ENCODE measurements around the gene FRMD4A.
A peak's percentile ranks its signal among the peaks of the same experiment; 100 is the strongest.

The FRMD4A gene

DNA sequence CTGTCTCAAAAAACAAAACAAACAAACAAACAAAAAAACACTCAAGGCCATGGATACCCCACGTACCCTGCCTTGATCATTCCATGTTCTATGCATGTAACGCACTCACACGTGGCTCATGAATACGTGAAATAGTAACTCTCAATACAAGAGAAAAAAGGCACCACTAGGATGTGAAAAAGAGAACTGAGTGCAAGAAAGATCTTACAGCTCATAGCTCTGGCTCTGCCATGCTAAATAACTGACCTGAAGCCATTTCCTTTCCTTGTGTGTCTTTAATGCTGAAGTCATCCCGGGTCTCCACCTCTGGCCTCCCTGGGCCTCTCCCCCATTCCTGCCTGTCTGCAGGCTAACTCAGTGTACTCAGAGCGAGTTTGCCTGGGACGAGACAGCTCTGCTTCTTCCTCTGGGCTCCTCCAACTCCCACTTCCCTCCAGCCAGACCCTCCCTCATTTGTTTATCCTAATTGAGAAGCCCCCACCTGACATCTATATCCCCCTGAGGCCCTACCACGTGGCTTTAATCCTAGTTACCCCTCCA is 626.7 kb downstream of the FRMD4A start:
- Mint-ChIP-seq H3K27ac (peak overlapping the region; percentile 32 to 98 (median 59)), H3K27me3 (ENCODE audit: low read depth) (no peaks in the 10 kb centered on the region), H3K9me3 (no peaks in the 10 kb centered on the region), H3K4me1 (peaks cover 81% of the 10 kb centered on the region), H3K36me3 (ENCODE audit: low read depth) (peaks cover 50% of the 10 kb centered on the region), H3K4me3 (peak overlapping the region; percentile 58 to 92 (median 68))
- TF ChIP-seq, protein P1, sequence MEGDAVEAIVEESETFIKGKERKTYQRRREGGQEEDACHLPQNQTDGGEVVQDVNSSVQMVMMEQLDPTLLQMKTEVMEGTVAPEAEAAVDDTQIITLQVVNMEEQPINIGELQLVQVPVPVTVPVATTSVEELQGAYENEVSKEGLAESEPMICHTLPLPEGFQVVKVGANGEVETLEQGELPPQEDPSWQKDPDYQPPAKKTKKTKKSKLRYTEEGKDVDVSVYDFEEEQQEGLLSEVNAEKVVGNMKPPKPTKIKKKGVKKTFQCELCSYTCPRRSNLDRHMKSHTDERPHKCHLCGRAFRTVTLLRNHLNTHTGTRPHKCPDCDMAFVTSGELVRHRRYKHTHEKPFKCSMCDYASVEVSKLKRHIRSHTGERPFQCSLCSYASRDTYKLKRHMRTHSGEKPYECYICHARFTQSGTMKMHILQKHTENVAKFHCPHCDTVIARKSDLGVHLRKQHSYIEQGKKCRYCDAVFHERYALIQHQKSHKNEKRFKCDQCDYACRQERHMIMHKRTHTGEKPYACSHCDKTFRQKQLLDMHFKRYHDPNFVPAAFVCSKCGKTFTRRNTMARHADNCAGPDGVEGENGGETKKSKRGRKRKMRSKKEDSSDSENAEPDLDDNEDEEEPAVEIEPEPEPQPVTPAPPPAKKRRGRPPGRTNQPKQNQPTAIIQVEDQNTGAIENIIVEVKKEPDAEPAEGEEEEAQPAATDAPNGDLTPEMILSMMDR (IDR thresholded peaks at IDR 0.05; ENCODE audit: unreplicated experiment in 3 of 3), result no peak

DNA sequence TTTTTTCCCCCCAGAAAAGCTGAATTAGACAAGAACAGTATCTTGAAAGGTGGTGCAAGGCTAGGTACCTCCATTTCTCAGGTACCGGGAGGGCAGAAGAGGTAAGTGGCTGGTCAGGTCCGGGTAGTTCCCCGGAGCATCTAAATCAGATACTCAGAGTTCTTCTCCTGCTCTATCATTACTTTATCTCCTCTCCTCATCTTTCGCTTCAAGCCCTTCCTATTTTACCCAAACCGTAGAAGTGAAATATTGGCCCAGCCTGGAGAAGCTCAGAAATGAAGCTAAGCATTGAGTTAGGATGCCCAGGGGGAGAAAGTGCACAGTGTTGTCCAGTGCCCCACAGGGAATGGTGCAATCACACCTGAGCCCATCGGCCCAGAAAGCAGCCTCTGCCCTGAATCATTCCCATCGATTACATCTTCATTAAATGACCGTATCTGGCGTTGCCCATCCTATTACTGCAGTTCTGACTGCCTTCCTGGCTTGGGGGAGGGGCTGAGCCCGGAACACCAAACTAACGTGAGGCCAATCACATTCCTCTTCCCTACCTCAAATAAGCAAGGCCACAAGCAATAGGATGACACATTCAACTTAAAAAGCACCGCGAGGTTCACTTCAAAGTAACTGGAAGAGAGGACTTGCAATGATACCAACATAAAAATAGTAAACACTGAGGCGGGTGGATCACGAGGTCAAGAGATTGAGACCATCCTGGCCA is 627.5 kb downstream of the FRMD4A start:
- Mint-ChIP-seq H3K36me3 (ENCODE audit: low read depth) (peaks cover 52% of the 10 kb centered on the region), H3K27ac (peak overlapping the region; percentile 17 to 45 (median 34)), H3K4me3 (peak overlapping the region; percentile 55 to 92 (median 62)), H3K4me1 (peaks cover 73% of the 10 kb centered on the region), H3K9me3 (no peaks in the 10 kb centered on the region), H3K27me3 (ENCODE audit: low read depth) (no peaks in the 10 kb centered on the region)
- TF ChIP-seq, protein P1 (IDR thresholded peaks at IDR 0.05; ENCODE audit: unreplicated experiment in 3 of 3), result no peak

DNA sequence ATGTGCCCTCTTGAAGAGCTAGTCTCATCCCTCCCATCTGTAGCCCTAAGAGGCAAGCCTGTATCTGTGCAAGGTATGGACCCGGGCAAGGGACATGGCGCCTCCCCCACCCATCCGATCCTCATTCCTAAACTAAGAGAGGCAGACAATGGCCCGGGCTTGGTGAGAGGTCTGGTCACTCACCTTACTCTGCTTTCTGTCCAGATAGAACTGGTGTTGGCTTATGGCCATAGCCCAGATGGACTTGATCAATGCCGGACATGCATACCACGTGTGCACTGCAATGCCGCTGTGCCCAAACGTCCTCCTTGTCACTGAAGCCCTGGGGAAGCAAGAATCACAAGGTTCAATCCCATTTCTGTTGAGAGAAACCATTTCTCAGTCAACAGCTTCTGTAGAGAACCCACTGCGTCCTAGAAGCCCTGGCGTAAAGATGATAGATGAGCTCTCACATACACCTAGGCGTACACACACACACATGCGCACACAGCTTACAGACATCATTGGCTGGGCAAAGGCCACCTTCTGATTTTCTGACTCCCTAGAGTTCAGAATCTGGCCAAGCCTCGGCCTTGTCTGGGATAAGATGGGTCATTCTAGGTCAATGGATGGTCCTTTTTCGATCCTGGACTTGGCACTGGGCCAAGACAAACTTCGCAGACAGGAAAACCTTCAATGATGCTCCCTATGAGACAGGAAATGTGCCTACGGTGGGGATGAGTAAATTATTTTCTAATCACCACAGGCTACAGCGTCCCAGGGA is 629.4 kb downstream of the FRMD4A start:
- H3K27me3 Mint-ChIP-seq (ENCODE audit: low read depth), result no peaks in the 10 kb centered on the region
- H3K4me1 Mint-ChIP-seq, result peaks cover 54% of the 10 kb centered on the region
- H3K9me3 Mint-ChIP-seq, result no peaks in the 10 kb centered on the region
- H3K27ac Mint-ChIP-seq, result peak overlapping the region; percentile 25 to 67 (median 58)
- no peak overlapping the region for H3K4me3 Mint-ChIP-seq
- TF ChIP-seq, protein P1 (IDR thresholded peaks at IDR 0.05; ENCODE audit: unreplicated experiment in 3 of 3), result no peak
- H3K36me3 Mint-ChIP-seq (ENCODE audit: low read depth), result peaks cover 71% of the 10 kb centered on the region

DNA sequence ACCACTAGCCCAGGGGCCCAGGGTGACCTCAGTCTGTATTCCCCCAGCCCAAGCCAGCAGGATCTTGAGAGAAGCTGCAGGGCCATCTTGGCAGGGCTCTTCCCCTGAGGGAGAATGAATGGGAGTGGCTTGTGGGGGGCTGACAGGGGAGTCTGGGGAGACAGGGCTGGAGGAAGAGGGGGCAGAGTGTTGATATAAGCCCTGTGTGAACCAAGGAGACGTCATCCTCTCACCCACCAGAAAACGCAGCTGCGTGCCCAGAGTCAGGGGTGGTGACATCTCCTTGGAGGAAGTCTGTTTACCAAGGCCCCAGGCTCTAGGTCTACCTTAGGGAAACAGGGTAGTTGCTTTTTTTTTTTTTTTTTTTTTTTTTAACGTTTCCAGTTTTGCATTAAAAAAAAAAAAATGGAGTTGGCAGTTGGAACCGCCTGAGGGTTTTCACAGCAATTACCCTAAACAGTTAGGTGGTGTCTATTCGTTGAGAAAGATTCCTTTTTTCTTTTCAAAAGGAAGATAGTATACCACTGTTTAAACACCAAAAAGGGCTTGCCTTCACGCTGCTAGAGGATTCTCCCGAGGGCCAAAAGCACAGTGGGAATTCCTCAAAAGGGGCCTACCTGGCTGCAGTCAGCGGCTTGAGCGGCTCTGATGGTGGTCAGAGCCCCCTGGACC is 630.1 kb downstream of the FRMD4A start:
- peaks cover 47% of the 10 kb centered on the region for H3K4me1 Mint-ChIP-seq
- no peaks in the 10 kb centered on the region for H3K9me3 Mint-ChIP-seq
- no peak overlapping the region for H3K4me3 Mint-ChIP-seq
- no peak overlapping the region for H3K27ac Mint-ChIP-seq
- H3K27me3 Mint-ChIP-seq (ENCODE audit: low read depth), result no peaks in the 10 kb centered on the region
- peaks cover 78% of the 10 kb centered on the region for H3K36me3 Mint-ChIP-seq (ENCODE audit: low read depth)
- TF ChIP-seq, protein P1 (IDR thresholded peaks at IDR 0.05; ENCODE audit: unreplicated experiment in 3 of 3), result no peak

DNA sequence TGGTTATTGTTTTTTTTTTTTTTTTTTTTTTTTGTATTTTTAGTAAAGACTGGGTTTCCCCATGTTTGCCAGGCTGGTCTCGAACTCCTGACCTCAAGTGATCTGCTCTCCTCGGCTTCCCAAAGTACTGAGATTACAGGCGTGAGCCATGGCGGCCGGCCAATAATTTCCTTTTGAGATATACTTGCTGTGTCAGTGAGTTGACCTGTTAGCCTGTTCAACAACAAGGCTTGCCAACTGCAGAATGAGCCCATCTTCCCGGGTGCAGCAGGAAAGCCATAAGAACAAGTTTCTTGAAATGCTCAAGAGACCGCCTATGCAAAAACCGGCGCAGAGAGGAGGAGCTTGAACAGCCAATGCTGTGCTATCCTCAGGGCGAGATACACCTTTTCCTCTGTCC is 631.5 kb downstream of the FRMD4A start:
- Mint-ChIP-seq H3K27me3 (ENCODE audit: low read depth) (no peaks in the 10 kb centered on the region), H3K36me3 (ENCODE audit: low read depth) (peaks cover 79% of the 10 kb centered on the region), H3K4me1 (peaks cover 33% of the 10 kb centered on the region), H3K9me3 (no peaks in the 10 kb centered on the region), H3K27ac (no peak overlapping the region), H3K4me3 (no peak overlapping the region)
- TF ChIP-seq, protein P1 (IDR thresholded peaks at IDR 0.05; ENCODE audit: unreplicated experiment in 3 of 3), result no peak

All from nephron (organoid).